ENCODE measurements around the gene SOCS1. TPM values are rescaled to one million over a fixed set of nuclear protein-coding genes. Genes with fewer than 3 reads are reported as not detected.

SOCS1 gene
- total RNA-seq, 1 donor, result 1.1 TPM

DNA sequence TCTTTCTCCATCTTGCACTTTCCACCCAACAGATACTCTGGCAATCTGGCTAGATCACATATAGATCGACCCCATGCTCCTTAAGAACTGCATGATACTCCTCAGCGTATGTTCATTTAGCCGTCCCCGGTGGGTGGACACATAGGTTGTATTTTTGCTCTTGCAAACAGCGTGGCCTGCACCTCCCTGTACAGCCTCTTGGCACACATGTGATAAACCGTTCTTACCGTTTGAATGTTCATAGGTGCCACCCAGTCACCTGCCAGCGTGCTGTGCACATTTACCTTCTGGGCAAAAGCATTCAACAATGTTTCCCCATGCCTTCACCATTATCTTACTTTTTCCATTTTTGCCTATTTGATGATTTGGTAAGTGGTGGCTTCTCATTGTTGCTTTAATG lies 6.9 kb upstream of the SOCS1 start:
- no peak overlapping the region for H3K27ac ChIP-seq (ENCODE audit: low read depth, low read length)
- TF ChIP-seq, protein P1, sequence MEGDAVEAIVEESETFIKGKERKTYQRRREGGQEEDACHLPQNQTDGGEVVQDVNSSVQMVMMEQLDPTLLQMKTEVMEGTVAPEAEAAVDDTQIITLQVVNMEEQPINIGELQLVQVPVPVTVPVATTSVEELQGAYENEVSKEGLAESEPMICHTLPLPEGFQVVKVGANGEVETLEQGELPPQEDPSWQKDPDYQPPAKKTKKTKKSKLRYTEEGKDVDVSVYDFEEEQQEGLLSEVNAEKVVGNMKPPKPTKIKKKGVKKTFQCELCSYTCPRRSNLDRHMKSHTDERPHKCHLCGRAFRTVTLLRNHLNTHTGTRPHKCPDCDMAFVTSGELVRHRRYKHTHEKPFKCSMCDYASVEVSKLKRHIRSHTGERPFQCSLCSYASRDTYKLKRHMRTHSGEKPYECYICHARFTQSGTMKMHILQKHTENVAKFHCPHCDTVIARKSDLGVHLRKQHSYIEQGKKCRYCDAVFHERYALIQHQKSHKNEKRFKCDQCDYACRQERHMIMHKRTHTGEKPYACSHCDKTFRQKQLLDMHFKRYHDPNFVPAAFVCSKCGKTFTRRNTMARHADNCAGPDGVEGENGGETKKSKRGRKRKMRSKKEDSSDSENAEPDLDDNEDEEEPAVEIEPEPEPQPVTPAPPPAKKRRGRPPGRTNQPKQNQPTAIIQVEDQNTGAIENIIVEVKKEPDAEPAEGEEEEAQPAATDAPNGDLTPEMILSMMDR (IDR thresholded peaks at IDR 0.05; ENCODE audit: extremely low read depth, low read depth, low read length), result no peak
- peak; percentile 5 for DNase-seq (ENCODE audit: insufficient read length, low spot score, missing footprints)
- H3K79me2 ChIP-seq (ENCODE audit: insufficient read depth, low read length), result no peaks in the 10 kb centered on the region
- H3K9me3 ChIP-seq (ENCODE audit: low read depth, low read length), result no peaks in the 10 kb centered on the region
- H3K4me2 ChIP-seq (ENCODE audit: insufficient read depth, low read length), result no peak overlapping the region
- H3K36me3 ChIP-seq (ENCODE audit: insufficient read depth, low read length), result no peaks in the 10 kb centered on the region
- H3K4me1 ChIP-seq (ENCODE audit: insufficient read depth, low read length), result peaks cover 10% of the 10 kb centered on the region
- H2AFZ ChIP-seq (ENCODE audit: low read length), result no peak overlapping the region
- H4K20me1 ChIP-seq (ENCODE audit: insufficient read depth, low read length), result no peaks in the 10 kb centered on the region
- peaks cover 4% of the 10 kb centered on the region for H3K27me3 ChIP-seq (ENCODE audit: insufficient read depth, low read length)
- H3K4me3 ChIP-seq (ENCODE audit: insufficient read depth, low read length), result no peak overlapping the region

DNA sequence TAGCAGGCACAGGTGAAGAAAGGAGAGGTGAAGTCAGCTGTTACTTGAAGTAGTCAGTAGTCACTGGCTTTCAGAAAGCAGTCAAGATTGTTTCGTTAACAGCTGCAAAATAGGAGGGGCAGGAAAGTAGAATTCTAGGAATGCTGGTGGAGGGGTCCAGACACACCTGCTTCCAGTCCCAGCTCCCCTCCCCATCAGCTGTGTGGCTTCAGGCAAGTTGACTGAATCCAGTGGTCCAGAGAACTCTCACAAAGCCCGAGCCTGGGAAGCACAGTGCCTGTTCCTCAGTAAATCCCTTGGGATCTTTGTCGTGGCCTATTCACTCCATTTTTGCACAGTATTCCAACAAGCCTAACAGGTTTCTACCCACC lies 4.6 kb upstream of the SOCS1 start:
- Histone ChIP-seq H3K27me3 (ENCODE audit: insufficient read depth, low read length) (peaks cover 4% of the 10 kb centered on the region), H3K27ac (ENCODE audit: low read depth, low read length) (no peak overlapping the region), H3K4me3 (ENCODE audit: insufficient read depth, low read length) (no peak overlapping the region), H3K9me3 (ENCODE audit: low read depth, low read length) (no peaks in the 10 kb centered on the region), H3K4me2 (ENCODE audit: insufficient read depth, low read length) (no peak overlapping the region), H2AFZ (ENCODE audit: low read length) (no peak overlapping the region), H4K20me1 (ENCODE audit: insufficient read depth, low read length) (no peaks in the 10 kb centered on the region), H3K36me3 (ENCODE audit: insufficient read depth, low read length) (no peaks in the 10 kb centered on the region), H3K79me2 (ENCODE audit: insufficient read depth, low read length) (no peaks in the 10 kb centered on the region), H3K4me1 (ENCODE audit: insufficient read depth, low read length) (peaks cover 16% of the 10 kb centered on the region)
- TF ChIP-seq, protein P1 (IDR thresholded peaks at IDR 0.05; ENCODE audit: extremely low read depth, low read depth, low read length), result no peak
- DNase-seq (ENCODE audit: insufficient read length, low spot score, missing footprints), result no peak

DNA sequence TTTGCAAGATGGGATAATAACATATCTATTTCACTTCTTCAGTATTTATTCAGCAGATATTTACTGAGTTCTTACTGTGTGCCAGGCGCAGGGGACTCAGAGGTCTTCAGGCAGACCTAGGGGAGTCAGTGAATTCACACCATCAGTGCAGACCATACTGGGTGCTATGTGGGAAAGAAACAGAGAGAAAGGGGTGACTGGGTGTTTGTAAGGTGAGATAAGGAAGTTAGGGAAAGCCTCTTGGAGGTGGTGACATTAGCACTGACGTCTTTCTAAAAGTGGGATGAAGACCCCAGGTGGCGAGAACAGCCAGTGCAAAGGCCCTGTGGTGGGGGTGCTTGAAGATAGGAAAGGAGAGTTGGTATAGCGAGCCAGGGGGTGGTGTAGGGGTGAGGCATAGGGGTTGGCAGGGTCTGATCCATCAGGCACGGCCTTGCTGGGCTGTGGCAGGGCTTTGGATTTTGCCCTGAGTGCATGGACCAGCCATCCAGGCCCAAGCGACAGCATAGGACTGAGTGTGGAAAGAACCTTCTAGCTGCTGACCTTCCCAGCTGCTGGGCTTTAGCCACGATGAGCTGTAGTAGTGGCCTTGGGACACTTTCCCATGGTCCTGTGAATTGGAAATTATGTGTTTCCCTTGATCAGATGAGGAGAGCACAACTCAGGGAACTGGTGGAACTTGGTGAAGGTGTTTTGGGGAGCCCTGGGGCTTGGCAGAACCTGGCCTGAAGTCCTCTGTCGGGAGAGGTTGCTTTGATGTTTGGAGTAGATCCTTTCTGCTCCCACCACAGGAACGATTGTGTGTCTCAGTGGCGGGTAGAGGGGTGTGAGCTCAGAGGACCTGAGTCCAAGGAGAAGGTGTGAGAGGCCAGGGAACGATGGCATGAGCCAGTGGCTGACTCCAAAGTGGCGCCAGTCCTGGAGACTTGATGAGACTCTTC lies 3.9 kb upstream of the SOCS1 start:
- Histone ChIP-seq H4K20me1 (ENCODE audit: insufficient read depth, low read length) (no peaks in the 10 kb centered on the region), H3K4me2 (ENCODE audit: insufficient read depth, low read length) (no peak overlapping the region), H3K9me3 (ENCODE audit: low read depth, low read length) (no peaks in the 10 kb centered on the region), H3K27ac (ENCODE audit: low read depth, low read length) (no peak overlapping the region), H3K27me3 (ENCODE audit: insufficient read depth, low read length) (peaks cover 4% of the 10 kb centered on the region), H3K4me3 (ENCODE audit: insufficient read depth, low read length) (no peak overlapping the region), H3K79me2 (ENCODE audit: insufficient read depth, low read length) (no peaks in the 10 kb centered on the region), H3K4me1 (ENCODE audit: insufficient read depth, low read length) (peaks cover 16% of the 10 kb centered on the region), H2AFZ (ENCODE audit: low read length) (no peak overlapping the region), H3K36me3 (ENCODE audit: insufficient read depth, low read length) (no peaks in the 10 kb centered on the region)
- TF ChIP-seq, protein P1 (IDR thresholded peaks at IDR 0.05; ENCODE audit: extremely low read depth, low read depth, low read length), result no peak
- DNase-seq (ENCODE audit: insufficient read length, low spot score, missing footprints), result no peak
